GM23248 (cell line): ENCODE results near the gene CCDC17.

ENCODE experiments used
- EZH2 ChIP-seq: fragments of 200-600 bp; sonication (generic); IDR thresholded peaks from 2 replicates; pipeline ENCODE4 v1.6.1; 2018; ENCODE audit warnings: antibody characterized with exemption, mild to moderate bottlenecking; ENCODE audit not compliant: insufficient read depth, poor library complexity, severe bottlenecking
- EZH2phosphoT487 ChIP-seq: fragments of 200-600 bp; sonication (generic); IDR thresholded peaks from 2 replicates; pipeline ENCODE4 v1.6.1; 2018; ENCODE audit warnings: antibody characterized with exemption, moderate library complexity, mild to moderate bottlenecking, low read depth; ENCODE audit not compliant: insufficient read depth

GRCh38 chr1:45667321-45668111, 43.7 kb upstream of the CCDC17 start:
- no peak for TF ChIP-seq EZH2
- TF ChIP-seq EZH2phosphoT487 = no peak
